Tongue (tissue), 2 donors: ENCODE results near the gene ELL. TPM values are rescaled to one million over a fixed set of nuclear protein-coding genes. Genes with fewer than 3 reads are reported as not detected.

Source experiments
- DNase-seq: peaks from one replicate; pipeline ENCODE4 v3.0.0-alpha.2; 2015
- total RNA-seq: library from RNA; depleted of rRNA; stranded (reverse); fragments of >200 nt; gene quantifications from one replicate; pipeline ENCODE4 v1.2.3, GENCODE V29; 2014

ELL gene
- total RNA-seq, 1 donor from 2014 or later = 21.7 TPM

GRCh38 chr19:18433735-18434398 is 88.0 kb downstream of the ELL start:
- DNase-seq = no peak

GRCh38 chr19:18433015-18433691 is 88.7 kb downstream of the ELL start:
- DNase-seq = no peak

GRCh38 chr19:18432275-18433014 is 89.4 kb downstream of the ELL start:
- no peak for DNase-seq

- no peak for DNase-seq
Measured at GRCh38 chr19:18431351-18432197, 90.3 kb downstream of the ELL start.

- no peak for DNase-seq
Measured at GRCh38 chr19:18430417-18431144, 91.3 kb downstream of the ELL start.

GRCh38 chr19:18429717-18430416 is 92.0 kb downstream of the ELL start:
- no peak for DNase-seq

- DNase-seq = peak; percentile 91
Measured at GRCh38 chr19:18428787-18429674, 92.8 kb downstream of the ELL start.

GRCh38 chr19:18428173-18428786 is 93.6 kb downstream of the ELL start:
- DNase-seq = no peak

- DNase-seq = no peak
Measured at GRCh38 chr19:18427743-18428113, 94.1 kb downstream of the ELL start.

- no peak for DNase-seq
Measured at GRCh38 chr19:18427080-18427742, 94.7 kb downstream of the ELL start.

GRCh38 chr19:18426416-18426767 is 95.5 kb downstream of the ELL start:
- no peak for DNase-seq

GRCh38 chr19:18425515-18426415 is 96.1 kb downstream of the ELL start:
- peak; percentile 72 for DNase-seq

- no peak for DNase-seq
Measured at GRCh38 chr19:18424890-18425514, 96.9 kb downstream of the ELL start.

GRCh38 chr19:18424122-18424889 is 97.6 kb downstream of the ELL start:
- no peak for DNase-seq

- no peak for DNase-seq
Measured at GRCh38 chr19:18423258-18424020, 98.4 kb downstream of the ELL start.
